A549 (cell line): ENCODE measurements around the gene CHST11. TPM values are rescaled to one million over a fixed set of nuclear protein-coding genes. Genes with fewer than 3 reads are reported as not detected.

Experiments used
- ATAC-seq, 2 experiments: fragments of 200-7000 bp in 1 of 2; fragments of >200 bp in 1 of 2; cut with Nextera tagmentation in 1 of 2; cut with Tn5 transposase in 1 of 2; 3 replicates each; pipeline versions ENCODE4 v1.8.0 to v1.9.1; 2018 to 2020; ENCODE audit warnings: mild to moderate bottlenecking in 1 of 2, moderate library complexity in 1 of 2
- CTCF ChIA-PET: fragments of 300-600 bp; sonication (Branson Sonifier 250); formaldehyde crosslinking; extraction: SDS; loops from one replicate; lab custom pipeline; 2021; ENCODE audit warnings: antibody characterized with exemption, inconsistent platforms; lab: Yijun Ruan, JAX
- POLR2A ChIA-PET: fragments of 350-600 bp; formaldehyde crosslinking; extraction: SDS; loops from one replicate; lab custom pipeline; 2021; ENCODE audit warnings: antibody characterized with exemption, inconsistent platforms; lab: Yijun Ruan, JAX
- DNase-seq, 2 experiments: peaks; one replicate each; pipeline versions ENCODE4 v3.0.0 to v3.0.0-alpha.2; 2011 to 2016; ENCODE audit warnings: low read depth in 1 of 2, low spot score in 1 of 2
- FAIRE-seq: peaks from 2 replicates; lab custom pipeline; 2011; peaks lifted over from hg19 to GRCh38; lab: Jason Lieb, UNC
- H3K27ac ChIP-seq, 2 experiments: fragments of >200 bp; sonication (Bioruptor Twin); formaldehyde crosslinking; 3 replicates each; pipeline ENCODE4 v1.5.1; 2016 to 2017
- H3K4me1 ChIP-seq: fragments of >200 bp; sonication (Bioruptor Twin); formaldehyde crosslinking; 3 replicates; pipeline ENCODE4 v1.6.1; 2016
- H3K4me2 ChIP-seq: fragments of >200 bp; sonication (Bioruptor Twin); formaldehyde crosslinking; 3 replicates; pipeline ENCODE4 v1.6.1; 2016
- H3K4me3 ChIP-seq: fragments of >200 bp; sonication (Bioruptor Twin); formaldehyde crosslinking; 3 replicates; pipeline ENCODE4 v1.5.1; 2016
- H3K9me3 ChIP-seq: fragments of >200 bp; sonication (Bioruptor Twin); formaldehyde crosslinking; 3 replicates; pipeline ENCODE4 v1.6.1; 2016
- CBX2 ChIP-seq: fragments of 200-600 bp; sonication (generic); IDR thresholded peaks from 2 replicates; pipeline ENCODE4 v1.6.1; 2016; ENCODE audit warnings: low read depth, mild to moderate bottlenecking, borderline replicate concordance
- CHD4 ChIP-seq: fragments of 200-600 bp; sonication (generic); IDR thresholded peaks from 2 replicates; pipeline ENCODE4 v1.6.1; 2016; ENCODE audit warnings: antibody characterized with exemption, mild to moderate bottlenecking, borderline replicate concordance
- ESRRA ChIP-seq: fragments of 150-350 bp; IDR thresholded peaks from 2 replicates; pipeline ENCODE4 v1.6.1; 2014; ENCODE audit warnings: mild to moderate bottlenecking, low read length, borderline replicate concordance
- FOSL2 ChIP-seq, 2 experiments: fragments of 450-650 bp in 1 of 2; fragments of >200 bp in 1 of 2; sonication (Bioruptor Twin) in 1 of 2; formaldehyde crosslinking; IDR thresholded peaks; 2 replicates each; pipeline versions ENCODE4 v1.5.0 to v1.6.1; 2016 to 2020; ENCODE audit warnings: mild to moderate bottlenecking in 1 of 2, moderate library complexity in 1 of 2
- HMGXB4 ChIP-seq: fragments of 250-450 bp; sonication (Bioruptor Pico); IDR thresholded peaks from 2 replicates; pipeline ENCODE4 v1.5.0; 2021; ENCODE audit warnings: mild to moderate bottlenecking, moderate library complexity, borderline replicate concordance
- JUNB ChIP-seq: fragments of >200 bp; sonication (Bioruptor Twin); formaldehyde crosslinking; IDR thresholded peaks from 2 replicates; pipeline ENCODE4 v1.6.1; 2016
- KDM1A ChIP-seq: fragments of 200-600 bp; sonication (generic); IDR thresholded peaks from 2 replicates; pipeline ENCODE4 v1.6.1; 2016; ENCODE audit warnings: low read depth, mild to moderate bottlenecking
- KDM5A ChIP-seq: fragments of 200-600 bp; sonication (generic); IDR thresholded peaks from 2 replicates; pipeline ENCODE4 v1.6.1; 2016; ENCODE audit warnings: antibody characterized with exemption, mild to moderate bottlenecking
- MAZ ChIP-seq: fragments of 150-350 bp; IDR thresholded peaks from 2 replicates; pipeline ENCODE4 v1.6.1; 2014; ENCODE audit warnings: antibody characterized with exemption, low read depth, low read length, borderline replicate concordance
- PHF8 ChIP-seq: fragments of 200-600 bp; sonication (generic); IDR thresholded peaks from 2 replicates; pipeline ENCODE4 v1.6.1; 2016; ENCODE audit warnings: low read depth, mild to moderate bottlenecking, antibody characterized with exemption, moderate library complexity, borderline replicate concordance
- RAD21 ChIP-seq, 2 experiments: fragments of >200 bp in 1 of 2; sonication (Bioruptor Twin) in 1 of 2; formaldehyde crosslinking in 1 of 2; IDR thresholded peaks in 1 of 2; conservative IDR thresholded peaks in 1 of 2; 2 replicates in 1 of 2; 3 replicates in 1 of 2; pipeline ENCODE4 v1.6.1; 2012 to 2018; ENCODE audit warnings: inconsistent platforms in 1 of 2
- SMC3 ChIP-seq: fragments of >200 bp; sonication (Bioruptor Twin); formaldehyde crosslinking; IDR thresholded peaks from 3 replicates; pipeline ENCODE4 v1.6.1; 2018; ENCODE audit warnings: inconsistent platforms
- TP53 ChIP-seq: fragments of 250-450 bp; sonication (Bioruptor Pico); IDR thresholded peaks from 2 replicates; pipeline ENCODE4 v1.5.0; 2021; ENCODE audit warnings: mild to moderate bottlenecking, moderate library complexity
- USF2 ChIP-seq: fragments of 450-650 bp; IDR thresholded peaks from 2 replicates; pipeline ENCODE4 v1.6.1; 2014; ENCODE audit warnings: antibody characterized with exemption
- ZC3H11A ChIP-seq: fragments of 450-650 bp; IDR thresholded peaks from 2 replicates; pipeline ENCODE4 v1.6.1; 2014; ENCODE audit warnings: antibody characterized with exemption, mild to moderate bottlenecking
- WGBS: methylation state at CpG from one replicate; pipeline ENCODE4 v1.1.6; 2017; ENCODE audit errors: missing lambda C conversion rate; 5-methylcytosine and 5-hydroxymethylcytosine counted together
- polyA plus RNA-seq, 4 experiments: library from polyadenylated mRNA; depleted of rRNA in 3 of 4; stranded (reverse); fragments of >200 nt; fragmentation: RNase III in 1 of 4; extraction: RNeasy Plus Mini Kit Qiagen cat#74134 plus additional on column Dnase treatment in 1 of 4; gene quantifications; 2 replicates in 3 of 4; 3 replicates in 1 of 4; pipeline ENCODE4 v1.2.3, GENCODE V29; 2011 to 2017
- TF ChIP-seq, protein P1 (sequence below): fragments of >200 bp; sonication (Bioruptor Twin); formaldehyde crosslinking; IDR thresholded peaks from 3 replicates; pipeline ENCODE4 v1.5.1; 2016
- TF ChIP-seq, protein P2 (sequence below): fragments of >200 bp; sonication (Bioruptor Twin); formaldehyde crosslinking; IDR thresholded peaks from 3 replicates; pipeline ENCODE4 v1.6.1; 2016

Gene CHST11
- polyA plus RNA-seq, 2 of the 4 experiments (the other 2 are of a cell fraction): 19.2 to 21.8 TPM

GRCh38 chr12:104582739-104583138, 126.0 kb downstream of the CHST11 start:
- ChIA-PET POLR2A (interaction anchor here (0.5 kb wide), 1 partner anchor 507 kb away, joined by 3 read pairs; no protein-coding TSS in a partner anchor), CTCF (interaction anchor here (1.7 kb wide), 1 partner anchor 201 kb away, joined by 7 read pairs; no protein-coding TSS in a partner anchor)
- Histone ChIP-seq H3K9me3 (no peaks in the 10 kb centered on the region), H3K4me1 (peaks cover 53% of the 10 kb centered on the region), H3K4me2 (no peak overlapping the region), H3K27ac (peak overlapping the region in 1 of 2 experiments; percentile 25; a peak in 1 of 6 replicates), H3K4me3 (no peak overlapping the region)
- no peak; a peak in 1 of 6 replicates for ATAC-seq
- no peak for DNase-seq
- 91% methylated on average over 4 of the region's 4 CpGs for WGBS
- TF ChIP-seq TP53 (CRISPR knock-in tag) (no peak), USF2 (no peak), KDM1A (no peak), ESRRA (no peak)
- TF ChIP-seq, protein P1, sequence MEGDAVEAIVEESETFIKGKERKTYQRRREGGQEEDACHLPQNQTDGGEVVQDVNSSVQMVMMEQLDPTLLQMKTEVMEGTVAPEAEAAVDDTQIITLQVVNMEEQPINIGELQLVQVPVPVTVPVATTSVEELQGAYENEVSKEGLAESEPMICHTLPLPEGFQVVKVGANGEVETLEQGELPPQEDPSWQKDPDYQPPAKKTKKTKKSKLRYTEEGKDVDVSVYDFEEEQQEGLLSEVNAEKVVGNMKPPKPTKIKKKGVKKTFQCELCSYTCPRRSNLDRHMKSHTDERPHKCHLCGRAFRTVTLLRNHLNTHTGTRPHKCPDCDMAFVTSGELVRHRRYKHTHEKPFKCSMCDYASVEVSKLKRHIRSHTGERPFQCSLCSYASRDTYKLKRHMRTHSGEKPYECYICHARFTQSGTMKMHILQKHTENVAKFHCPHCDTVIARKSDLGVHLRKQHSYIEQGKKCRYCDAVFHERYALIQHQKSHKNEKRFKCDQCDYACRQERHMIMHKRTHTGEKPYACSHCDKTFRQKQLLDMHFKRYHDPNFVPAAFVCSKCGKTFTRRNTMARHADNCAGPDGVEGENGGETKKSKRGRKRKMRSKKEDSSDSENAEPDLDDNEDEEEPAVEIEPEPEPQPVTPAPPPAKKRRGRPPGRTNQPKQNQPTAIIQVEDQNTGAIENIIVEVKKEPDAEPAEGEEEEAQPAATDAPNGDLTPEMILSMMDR: no peak
- TF ChIP-seq, protein P2, sequence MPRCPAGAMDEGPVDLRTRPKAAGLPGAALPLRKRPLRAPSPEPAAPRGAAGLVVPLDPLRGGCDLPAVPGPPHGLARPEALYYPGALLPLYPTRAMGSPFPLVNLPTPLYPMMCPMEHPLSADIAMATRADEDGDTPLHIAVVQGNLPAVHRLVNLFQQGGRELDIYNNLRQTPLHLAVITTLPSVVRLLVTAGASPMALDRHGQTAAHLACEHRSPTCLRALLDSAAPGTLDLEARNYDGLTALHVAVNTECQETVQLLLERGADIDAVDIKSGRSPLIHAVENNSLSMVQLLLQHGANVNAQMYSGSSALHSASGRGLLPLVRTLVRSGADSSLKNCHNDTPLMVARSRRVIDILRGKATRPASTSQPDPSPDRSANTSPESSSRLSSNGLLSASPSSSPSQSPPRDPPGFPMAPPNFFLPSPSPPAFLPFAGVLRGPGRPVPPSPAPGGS: no peak
- FAIRE-seq: no peak

GRCh38 chr12:104583301-104583700, 126.6 kb downstream of the CHST11 start:
- no peak for TF ChIP-seq PHF8
- no peak for TF ChIP-seq HMGXB4 (CRISPR knock-in tag)
- no peak for TF ChIP-seq RAD21 (conservative IDR thresholded peaks at IDR 0.05 in 1 of 2, IDR thresholded peaks at IDR 0.05 in 1 of 2)
- TF ChIP-seq JUNB: no peak
- no peak for TF ChIP-seq SMC3
- TF ChIP-seq FOSL2 (IDR thresholded peaks at IDR 0.05): no peak
- no peak for TF ChIP-seq FOSL2 (CRISPR knock-in tag; IDR thresholded peaks at IDR 0.05)
- no peak for TF ChIP-seq CHD4
- no peak for TF ChIP-seq MAZ
- no peak for TF ChIP-seq KDM5A
- no peak for TF ChIP-seq CBX2
- no peak for TF ChIP-seq TP53 (CRISPR knock-in tag)
- no peak for TF ChIP-seq ZC3H11A
- H3K27ac ChIP-seq: peak overlapping the region in 1 of 2 experiments; percentile 42; a peak in 2 of 6 replicates
- WGBS: 50% methylated on average over 4 of the region's 4 CpGs
- DNase-seq (no peak), ATAC-seq (no peak), FAIRE-seq (no peak)
- no peak overlapping the region for H3K4me2 ChIP-seq
- H3K9me3 ChIP-seq: no peaks in the 10 kb centered on the region
- H3K4me1 ChIP-seq: peaks cover 53% of the 10 kb centered on the region
- CTCF ChIA-PET: interaction anchor here (0.9 to 1.7 kb wide), 3 partner anchors 78 to 202 kb away, joined by 3 to 7 read pairs (median 3); no protein-coding TSS in a partner anchor
- POLR2A ChIA-PET: interaction anchor here (0.5 kb wide), 1 partner anchor 508 kb away, joined by 3 read pairs; no protein-coding TSS in a partner anchor
- H3K4me3 ChIP-seq: no peak overlapping the region
